HG03469 (cell line): Measurements from ENCODE around the gene SEMA4D.

Experiments
- ATAC-seq: cut with Tn5 transposase; IDR thresholded peaks from one replicate; pipeline ENCODE4 v1.9.1; 2021; ENCODE audit warnings: mild to moderate bottlenecking, moderate library complexity, moderate number of reproducible peaks; ENCODE audit not compliant: unreplicated experiment

SEMA4D gene

DNA sequence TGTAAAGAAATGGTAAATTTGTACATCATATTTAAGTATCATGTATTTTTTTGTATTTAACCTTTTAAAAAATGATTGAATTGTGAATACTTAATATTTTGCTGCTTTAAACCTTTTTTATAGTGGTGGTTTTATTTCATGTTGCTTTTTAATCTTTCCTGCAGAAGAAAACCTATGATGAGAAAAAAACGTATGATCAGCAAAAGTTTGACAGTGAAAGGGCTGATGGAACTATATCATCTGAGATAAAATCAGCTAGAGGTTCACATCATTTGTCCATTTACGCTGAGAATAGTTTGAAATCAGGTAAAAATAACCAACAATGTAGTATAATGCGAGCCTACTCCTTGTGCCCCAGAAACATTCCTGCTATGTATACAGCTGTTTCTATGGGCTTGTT, 172.2 kb downstream of the SEMA4D start:
- no peak for ATAC-seq

- ATAC-seq, result no peak
Observed at GRCh38 chr9:89323390-89323789, 174.5 kb downstream of the SEMA4D start.

DNA sequence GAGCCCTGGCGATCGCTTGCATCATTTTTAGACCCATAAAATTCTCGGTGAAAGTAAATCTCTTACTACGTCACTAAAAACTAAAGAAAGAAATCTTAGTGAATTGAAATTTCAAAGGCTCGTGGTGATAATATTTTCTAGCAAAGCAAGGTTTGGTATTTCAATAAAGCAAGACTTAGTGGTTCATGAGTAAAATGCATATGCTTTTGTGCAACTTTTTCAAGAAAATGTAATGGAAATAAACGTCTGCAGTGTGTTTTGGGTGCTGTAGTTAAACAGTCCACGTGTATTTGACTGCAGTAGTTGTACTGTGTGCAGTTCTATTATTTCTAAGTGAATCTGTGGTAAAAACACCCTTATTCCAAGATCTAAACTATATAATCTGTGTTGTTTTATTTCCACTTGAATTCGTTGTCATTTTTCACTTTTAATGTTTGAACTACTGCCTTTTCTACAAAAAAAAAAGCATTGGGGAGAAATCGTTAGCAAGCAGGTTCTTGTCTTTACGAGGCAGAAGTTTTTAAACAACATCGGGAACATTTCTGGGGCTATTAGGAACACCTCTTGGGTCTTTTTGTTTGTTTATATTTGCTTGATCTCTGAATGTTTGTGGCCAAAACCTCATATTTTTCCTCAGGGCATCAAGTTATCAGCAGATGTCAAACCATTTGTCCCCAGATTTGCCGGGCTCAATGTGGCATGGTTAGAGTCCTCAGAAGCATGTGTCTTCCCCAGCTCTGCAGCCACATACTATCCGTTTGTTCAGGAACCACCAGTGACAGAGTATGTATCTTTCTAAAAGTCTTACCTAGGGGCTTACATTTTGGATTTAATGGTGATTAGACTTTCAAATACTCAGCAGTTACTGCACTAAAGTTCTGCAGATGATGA, 178.7 kb downstream of the SEMA4D start:
- ATAC-seq, result no peak

DNA sequence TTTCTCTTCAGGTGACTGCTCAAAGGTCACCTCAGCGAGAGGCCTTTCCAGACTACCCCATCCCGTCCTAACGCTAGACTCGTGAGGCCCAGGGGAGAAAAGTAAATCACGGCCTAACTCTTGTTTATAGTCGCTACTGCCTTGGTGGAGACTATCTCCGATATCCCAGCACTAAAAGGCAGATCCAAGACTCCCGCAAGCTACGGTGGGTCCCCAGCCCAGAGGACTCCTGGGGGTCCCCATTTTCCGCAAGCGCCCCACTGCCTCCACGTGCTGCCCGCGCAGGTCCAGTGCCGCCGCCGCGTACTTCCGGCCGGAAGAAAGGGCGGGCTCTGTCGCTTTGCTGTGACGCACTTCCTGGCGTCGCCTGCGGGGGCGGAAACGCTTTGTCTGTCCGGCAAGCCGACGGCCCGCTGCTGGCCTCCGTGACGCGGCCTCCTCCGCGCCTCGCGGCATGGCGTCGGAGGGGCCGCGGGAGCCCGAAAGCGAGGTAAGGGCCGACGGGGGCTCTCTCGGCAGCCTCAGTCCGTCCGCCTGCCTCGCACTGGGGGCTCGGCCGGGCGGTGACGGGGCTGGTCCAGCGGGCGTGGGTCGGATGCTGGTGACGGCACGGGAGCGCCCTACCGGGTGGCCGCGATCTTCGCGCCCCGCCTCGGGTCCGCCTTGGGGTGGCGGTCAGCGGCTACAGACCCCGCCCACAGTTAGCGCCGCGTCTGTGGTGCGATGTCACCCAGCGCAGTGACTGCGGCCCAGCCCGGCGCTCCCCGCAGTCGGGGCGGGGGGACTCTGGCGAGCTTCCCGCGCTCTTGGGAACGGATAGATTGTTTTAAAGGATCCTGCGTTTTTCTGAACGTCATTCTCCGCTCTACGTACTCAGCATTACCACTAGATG, 179.5 kb downstream of the SEMA4D start, which contains the start of gene SECISBP2:
TSS of gene SECISBP2 (plus strand) at position 378 of the 892 bp plus-strand sequence. CDS start at position 455, 77 bp downstream.
- ATAC-seq, result peak; percentile 74

GRCh38 chr9:89317282-89317681, 180.6 kb downstream of the SEMA4D start:
- ATAC-seq, result no peak

DNA sequence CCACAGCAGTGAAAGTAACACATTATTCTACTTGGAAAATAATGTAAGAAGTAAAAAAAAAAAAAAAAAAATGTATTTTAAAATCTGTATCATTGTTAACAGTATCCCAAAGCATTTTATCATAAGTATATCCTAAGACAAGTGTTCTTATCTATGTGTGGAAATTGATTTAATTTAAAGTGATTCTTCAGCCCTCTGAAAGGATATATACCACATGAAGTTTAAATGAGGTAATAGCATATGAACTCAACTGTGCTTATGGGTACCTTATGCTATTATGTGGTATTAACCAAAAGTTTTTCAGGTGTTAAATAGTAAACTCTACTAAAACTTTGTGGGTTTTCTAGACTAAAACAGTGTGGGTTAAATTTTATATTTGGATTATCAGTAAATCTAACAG, 182.4 kb downstream of the SEMA4D start:
- no peak for ATAC-seq

- ATAC-seq, result no peak
Observed at GRCh38 chr9:89314955-89315354, 183.0 kb downstream of the SEMA4D start.

DNA sequence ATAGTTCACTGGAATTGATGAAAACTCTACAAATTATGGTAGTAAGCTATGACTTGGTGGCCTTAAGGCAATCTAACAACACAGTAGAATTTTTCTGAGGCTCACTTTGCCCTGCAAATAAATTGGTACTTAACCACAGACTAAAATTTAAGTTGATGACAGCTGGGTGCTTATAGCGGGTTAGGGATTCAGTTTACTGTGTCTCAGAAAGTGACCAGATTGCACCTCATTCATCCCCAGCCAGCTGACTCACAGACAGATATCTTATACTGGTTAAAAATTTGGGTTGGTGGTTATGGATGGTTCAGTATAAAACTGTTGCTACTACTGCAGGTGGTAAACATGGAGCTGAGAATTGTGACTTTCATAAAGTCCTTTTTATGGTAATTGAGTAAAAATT, 184.1 kb downstream of the SEMA4D start:
- ATAC-seq, result no peak

DNA sequence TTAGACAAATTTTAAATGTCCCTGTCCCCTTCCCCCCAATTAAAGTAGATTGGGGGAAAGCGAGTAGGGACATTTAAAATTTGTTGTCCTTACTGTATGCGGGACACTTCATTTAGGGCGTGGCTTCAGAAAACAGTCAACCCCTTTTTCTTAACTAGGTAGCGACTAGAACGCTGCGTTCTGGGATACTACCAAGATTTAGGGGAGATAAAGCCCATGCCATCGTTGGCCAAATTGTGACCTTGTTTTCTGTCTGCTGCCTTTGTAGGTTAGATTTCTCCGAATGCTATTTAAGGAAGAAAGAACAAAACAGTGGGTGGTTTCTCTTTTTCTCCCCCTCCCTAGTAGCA, 185.7 kb downstream of the SEMA4D start:
- ATAC-seq, result no peak

GRCh38 chr9:89311346-89312221, 186.3 kb downstream of the SEMA4D start:
- ATAC-seq, result no peak
